PC-3 (cell line): Measurements from ENCODE around the gene RPL5. TPM values are rescaled to one million over a fixed set of nuclear protein-coding genes. Genes with fewer than 3 reads are reported as not detected.

Source experiments
- ATAC-seq: fragments of 200-7000 bp; cut with Tn5 transposase; 2 replicates; pipeline ENCODE4 v1.9.1; 2020; ENCODE audit warnings: mild to moderate bottlenecking, moderate library complexity
- BruUV-seq: library from RNA; stranded (reverse); fragments of 400-500 nt; replicated peaks from 2 replicates; lab custom pipeline; 2021; lab: Mats Ljungman, UMichigan
- CTCF ChIA-PET: fragments of 300-600 bp; sonication (Branson Sonifier 250); formaldehyde crosslinking; loops from one replicate; lab custom pipeline; 2022; ENCODE audit warnings: antibody characterized with exemption; lab: Charles Lee
- POLR2A ChIA-PET: fragments of 300-600 bp; sonication (Branson Sonifier 250); formaldehyde crosslinking; loops from one replicate; lab custom pipeline; 2022; ENCODE audit warnings: antibody characterized with exemption; ENCODE audit not compliant: unreplicated experiment; lab: Charles Lee
- DNase-seq: peaks from one replicate; pipeline ENCODE4 v3.0.0-alpha.2; 2015
- H2AFZ ChIP-seq: fragments of 300-600 bp; sonication (generic); 2 replicates; pipeline ENCODE4 v1.6.0; 2016; ENCODE audit warnings: antibody characterized with exemption, low read length
- H3F3A ChIP-seq: fragments of 300-600 bp; sonication (generic); one replicate; pipeline ENCODE4 v1.6.0; 2017; ENCODE audit warnings: antibody characterized with exemption, low read length, control low read depth, mild to moderate bottlenecking; ENCODE audit not compliant: unreplicated experiment
- H3K27ac ChIP-seq: fragments of 300-600 bp; sonication (generic); 2 replicates; pipeline ENCODE4 v1.5.1; 2016; ENCODE audit warnings: mild to moderate bottlenecking, low read length
- H3K27me3 ChIP-seq: fragments of 300-600 bp; sonication (generic); 2 replicates; pipeline ENCODE4 v1.6.1; 2016; ENCODE audit warnings: low read length, mixed read lengths
- H3K36me3 ChIP-seq: fragments of 300-600 bp; sonication (generic); 2 replicates; pipeline ENCODE4 v1.6.1; 2016; ENCODE audit warnings: low read depth, mixed run types, low read length, mixed read lengths
- H3K4me1 ChIP-seq: fragments of 300-600 bp; sonication (generic); 2 replicates; pipeline ENCODE4 v1.5.1; 2016; ENCODE audit warnings: low read length; ENCODE audit not compliant: insufficient read depth
- H3K4me2 ChIP-seq: fragments of 300-600 bp; sonication (generic); 2 replicates; pipeline ENCODE4 v1.6.0; 2016; ENCODE audit warnings: low read length
- H3K4me3 ChIP-seq: fragments of 300-600 bp; sonication (generic); 2 replicates; pipeline ENCODE4 v1.5.1; 2016; ENCODE audit warnings: mild to moderate bottlenecking, low read length, mixed read lengths
- H3K79me2 ChIP-seq: fragments of 300-600 bp; sonication (generic); 2 replicates; pipeline ENCODE4 v1.6.1; 2017; ENCODE audit warnings: low read length, mixed read lengths
- H3K9ac ChIP-seq: fragments of 300-600 bp; sonication (generic); 2 replicates; pipeline ENCODE4 v1.6.0; 2016; ENCODE audit warnings: mild to moderate bottlenecking, low read length
- H3K9me2 ChIP-seq: fragments of 300-600 bp; sonication (generic); replicated peaks from 2 replicates; pipeline ENCODE4 v1.6.1; 2016; ENCODE audit warnings: mixed run types, low read length, mixed read lengths
- H3K9me3 ChIP-seq: fragments of 300-600 bp; sonication (generic); 2 replicates; pipeline ENCODE4 v1.6.1; 2016; ENCODE audit warnings: low read length, mixed read lengths
- H4K20me1 ChIP-seq: fragments of 300-600 bp; sonication (generic); 2 replicates; pipeline ENCODE4 v1.6.1; 2016; ENCODE audit warnings: low read length, mixed read lengths
- CTCF ChIP-seq: fragments of 300-600 bp; sonication (generic); conservative IDR thresholded peaks from 2 replicates; pipeline ENCODE4 v1.5.1; 2017; ENCODE audit warnings: antibody characterized with exemption, low read depth, mild to moderate bottlenecking, low read length
- EZH2 ChIP-seq: fragments of 300-600 bp; sonication (generic); IDR thresholded peaks from one replicate; pipeline ENCODE4 v1.6.1; 2017; ENCODE audit warnings: antibody characterized with exemption, mild to moderate bottlenecking, low read length; ENCODE audit not compliant: unreplicated experiment
- EZH2phosphoT487 ChIP-seq: fragments of 300-600 bp; sonication (generic); IDR thresholded peaks from 2 replicates; pipeline ENCODE4 v1.6.1; 2018; ENCODE audit warnings: mild to moderate bottlenecking, antibody characterized with exemption, low read length, borderline replicate concordance
- intact Hi-C: fragments of 100-400 bp; cut with micrococcal nuclease; formaldehyde crosslinking; loops from 2 replicates; pipeline ENCODE4 v1.9.0; 2023
- total RNA-seq: library from RNA; depleted of rRNA; stranded (reverse); fragments of >200 nt; gene quantifications from 2 replicates; pipeline ENCODE4 v1.2.3, GENCODE V29; 2014

Gene RPL5
- total RNA-seq, 1 experiment from 2014 or later: 1,285 TPM

GRCh38 chr1:92822879-92823278 lies 9.0 kb upstream of the RPL5 start:
- intact Hi-C loops: no loop called here
- H3K9ac ChIP-seq: no peak overlapping the region
- H3K79me2 ChIP-seq: no peaks in the 10 kb centered on the region
- TF ChIP-seq CTCF (no peak), EZH2phosphoT487 (no peak), EZH2 (no peak)
- no peak for ATAC-seq
- H4K20me1 ChIP-seq: no peaks in the 10 kb centered on the region
- H3K9me2 ChIP-seq: no peaks in the 10 kb centered on the region
- POLR2A ChIA-PET: no interaction called here
- H3K4me2 ChIP-seq: no peak overlapping the region
- no peak overlapping the region for H3K27ac ChIP-seq
- H3K4me3 ChIP-seq: no peak overlapping the region
- no peaks in the 10 kb centered on the region for H3K36me3 ChIP-seq
- H2AFZ ChIP-seq: no peak overlapping the region
- BruUV-seq: no TSS peak
- peak; percentile 12 for DNase-seq
- H3K27me3 ChIP-seq: no peaks in the 10 kb centered on the region
- no peaks in the 10 kb centered on the region for H3K9me3 ChIP-seq
- H3K4me1 ChIP-seq: peaks cover 3% of the 10 kb centered on the region
- CTCF ChIA-PET: interaction anchor here (1.1 kb wide), 1 partner anchor 74 kb away, joined by 3 read pairs; no protein-coding TSS in a partner anchor
- H3F3A ChIP-seq: no peaks in the 10 kb centered on the region

- Histone ChIP-seq H3K4me1 (no peaks in the 10 kb centered on the region), H3K9me3 (no peaks in the 10 kb centered on the region), H3K36me3 (no peaks in the 10 kb centered on the region), H3K4me3 (no peak overlapping the region), H3K9ac (no peak overlapping the region), H3K4me2 (no peak overlapping the region), H3K9me2 (no peaks in the 10 kb centered on the region), H3K79me2 (peaks cover under 1% of the 10 kb centered on the region; the same call in 1 of the 2 replicates), H3F3A (no peaks in the 10 kb centered on the region), H2AFZ (no peak overlapping the region), H4K20me1 (no peaks in the 10 kb centered on the region), H3K27ac (no peak overlapping the region), H3K27me3 (no peaks in the 10 kb centered on the region)
- ATAC-seq (no peak), DNase-seq (peak; percentile 49)
- ChIA-PET POLR2A (no interaction called here), CTCF (no interaction called here)
- intact Hi-C loops: no loop called here
- no TSS peak for BruUV-seq
- TF ChIP-seq CTCF (no peak), EZH2phosphoT487 (no peak), EZH2 (no peak)
Measured at GRCh38 chr1:92826792-92827191, 5.0 kb upstream of the RPL5 start.

GRCh38 chr1:92831368-92831761 lies 475 bp upstream of the RPL5 start:
- peak overlapping the region; percentile 88 for H3K4me2 ChIP-seq
- no peak for DNase-seq
- intact Hi-C loops: loop anchor here (2.0 to 5.0 kb wide), 2 partner anchors 47 to 84 kb away; partner anchors contain the start of gene EVI5
- ATAC-seq: no peak
- H3F3A ChIP-seq: no peaks in the 10 kb centered on the region
- TF ChIP-seq CTCF (no peak), EZH2 (no peak), EZH2phosphoT487 (no peak)
- peaks cover 20% of the 10 kb centered on the region for H3K4me1 ChIP-seq
- H3K27me3 ChIP-seq: no peaks in the 10 kb centered on the region
- ChIA-PET POLR2A (interaction anchor here (1.1 kb wide), 1 partner anchor 46 kb away, joined by 3 read pairs; no protein-coding TSS in a partner anchor), CTCF (interaction anchor here (0.7 to 1.6 kb wide), 3 partner anchors 47 to 521 kb away, joined by 5 to 7 read pairs (median 6); no protein-coding TSS in a partner anchor)
- no peak overlapping the region for H3K27ac ChIP-seq
- no peak overlapping the region for H3K9ac ChIP-seq
- H3K4me3 ChIP-seq: peak overlapping the region; percentile 98
- peak overlapping the region; percentile 72 for H2AFZ ChIP-seq
- peaks cover 42% of the 10 kb centered on the region for H4K20me1 ChIP-seq
- no peaks in the 10 kb centered on the region for H3K9me2 ChIP-seq
- peaks cover 46% of the 10 kb centered on the region for H3K79me2 ChIP-seq
- TSS peak; percentile 64 for BruUV-seq
- H3K36me3 ChIP-seq: peaks cover 41% of the 10 kb centered on the region
- H3K9me3 ChIP-seq: no peaks in the 10 kb centered on the region
